Stomach (tissue), 4 donors: ENCODE data around the gene OGT.

Experiments used
- POLR2A ChIP-seq, 4 donors: fragments of 450-650 bp; IDR thresholded peaks; one replicate each; pipeline ENCODE4 v1.6.1; 2016; ENCODE audit warnings: antibody characterized with exemption in 4 of 4, control low read depth in 2 of 4, mild to moderate bottlenecking in 1 of 4, moderate library complexity in 1 of 4
- POLR2AphosphoS5 ChIP-seq, 3 donors: sonication (generic); formaldehyde crosslinking; IDR thresholded peaks; one replicate each; pipeline ENCODE4 v1.6.1; 2016; ENCODE audit warnings: antibody characterized with exemption in 3 of 3
- TF ChIP-seq, protein P1 (sequence below), 7 experiments: fragments of 450-650 bp in 4 of 7; fragments of 200-600 bp in 3 of 7; sonication (generic) in 3 of 7; IDR thresholded peaks; one replicate each; pipeline ENCODE4 v1.5.1; 2016 to 2019; ENCODE audit warnings: antibody characterized with exemption in 7 of 7, control low read depth in 2 of 7, mild to moderate bottlenecking in 1 of 7

DNA sequence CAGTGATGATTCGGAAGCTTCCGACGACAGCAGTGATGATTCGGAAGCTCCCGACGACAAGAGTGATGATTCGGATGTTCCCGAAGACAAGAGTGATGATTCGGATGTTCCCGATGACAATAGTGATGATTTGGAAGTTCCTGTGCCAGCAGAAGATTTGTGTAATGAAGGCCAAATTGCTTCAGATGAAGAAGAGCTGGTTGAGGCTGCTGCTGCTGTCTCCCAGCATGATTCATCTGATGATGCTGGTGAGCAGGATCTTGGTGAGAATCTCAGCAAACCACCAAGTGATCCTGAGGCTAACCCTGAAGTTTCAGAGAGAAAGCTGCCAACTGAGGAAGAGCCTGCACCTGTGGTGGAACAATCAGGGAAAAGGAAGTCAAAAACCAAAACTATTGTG is 71.2 kb downstream of the OGT start:
- no peak for TF ChIP-seq POLR2A (IDR thresholded peaks at IDR 0.05)
- TF ChIP-seq, protein P1, sequence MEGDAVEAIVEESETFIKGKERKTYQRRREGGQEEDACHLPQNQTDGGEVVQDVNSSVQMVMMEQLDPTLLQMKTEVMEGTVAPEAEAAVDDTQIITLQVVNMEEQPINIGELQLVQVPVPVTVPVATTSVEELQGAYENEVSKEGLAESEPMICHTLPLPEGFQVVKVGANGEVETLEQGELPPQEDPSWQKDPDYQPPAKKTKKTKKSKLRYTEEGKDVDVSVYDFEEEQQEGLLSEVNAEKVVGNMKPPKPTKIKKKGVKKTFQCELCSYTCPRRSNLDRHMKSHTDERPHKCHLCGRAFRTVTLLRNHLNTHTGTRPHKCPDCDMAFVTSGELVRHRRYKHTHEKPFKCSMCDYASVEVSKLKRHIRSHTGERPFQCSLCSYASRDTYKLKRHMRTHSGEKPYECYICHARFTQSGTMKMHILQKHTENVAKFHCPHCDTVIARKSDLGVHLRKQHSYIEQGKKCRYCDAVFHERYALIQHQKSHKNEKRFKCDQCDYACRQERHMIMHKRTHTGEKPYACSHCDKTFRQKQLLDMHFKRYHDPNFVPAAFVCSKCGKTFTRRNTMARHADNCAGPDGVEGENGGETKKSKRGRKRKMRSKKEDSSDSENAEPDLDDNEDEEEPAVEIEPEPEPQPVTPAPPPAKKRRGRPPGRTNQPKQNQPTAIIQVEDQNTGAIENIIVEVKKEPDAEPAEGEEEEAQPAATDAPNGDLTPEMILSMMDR (IDR thresholded peaks at IDR 0.05): no peak
- no peak for TF ChIP-seq POLR2AphosphoS5 (IDR thresholded peaks at IDR 0.05)
